Mesodermal cell (in vitro differentiated cells): ENCODE results near the gene KRTAP9-3.
"Not testable (repeated sequence)": the region's sequence is repeated elsewhere in the genome, so short reads cannot be mapped to it uniquely, and the experiment has no call there.

Experiments
- H3K27ac ChIP-seq: 2 replicates; pipeline ENCODE4 v1.7.0; 2013; ENCODE audit warnings: mild to moderate bottlenecking, low read depth, low read length, moderate library complexity; ENCODE audit not compliant: severe bottlenecking
- H3K36me3 ChIP-seq: 2 replicates; pipeline ENCODE4 v1.7.1; 2013; ENCODE audit warnings: mild to moderate bottlenecking, low read length, moderate library complexity; ENCODE audit not compliant: control insufficient read depth, insufficient read depth
- H3K4me1 ChIP-seq: one replicate; pipeline ENCODE4 v1.7.1; 2013; ENCODE audit warnings: mild to moderate bottlenecking, low read length; ENCODE audit not compliant: insufficient read depth, control insufficient read depth, poor library complexity, severe bottlenecking
- H3K4me3 ChIP-seq: 2 replicates; pipeline ENCODE4 v1.7.0; 2013; ENCODE audit warnings: low read length, control low read depth, mild to moderate bottlenecking; ENCODE audit not compliant: insufficient read depth, poor library complexity, severe bottlenecking; ENCODE audit errors: extremely low read depth
- H3K9me3 ChIP-seq: 2 replicates; pipeline ENCODE4 v1.7.1; 2013; ENCODE audit warnings: mild to moderate bottlenecking, low read length, moderate library complexity; ENCODE audit not compliant: control insufficient read depth
- WGBS, 2 experiments: methylation state at CpG; one replicate each; pipeline ENCODE4 v1.1.5; 2013; ENCODE audit warnings: missing lambda C conversion rate in 2 of 2; ENCODE audit not compliant: insufficient coverage in 2 of 2; 5-methylcytosine and 5-hydroxymethylcytosine counted together

KRTAP9-3 gene

DNA sequence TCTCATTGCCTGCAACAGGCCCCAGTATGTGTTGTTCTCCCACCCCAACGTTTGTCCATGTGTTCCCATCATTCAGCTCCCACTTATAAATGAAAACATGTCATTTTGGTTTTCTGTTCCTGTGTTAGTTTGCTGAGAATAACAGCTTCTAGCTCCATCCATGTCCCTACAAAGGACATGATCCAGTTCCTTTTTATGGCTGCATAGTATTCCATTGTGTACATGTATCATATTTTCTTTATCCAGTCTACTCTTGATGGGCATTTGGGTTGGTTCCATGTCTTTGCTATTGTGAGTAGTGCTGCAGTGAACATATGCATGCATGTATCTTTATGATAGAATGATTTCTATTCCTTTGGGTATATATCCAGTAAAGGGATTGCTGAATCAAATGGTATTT is 16.6 kb upstream of the KRTAP9-3 start:
- no CpG with 5 or more reads among the region's 1 CpG for WGBS, 2 experiments
- Histone ChIP-seq H3K4me1 (no peaks in the 10 kb centered on the region), H3K4me3 (no peak overlapping the region), H3K27ac (no peak overlapping the region), H3K9me3 (no peaks in the 10 kb centered on the region), H3K36me3 (no peaks in the 10 kb centered on the region)

DNA sequence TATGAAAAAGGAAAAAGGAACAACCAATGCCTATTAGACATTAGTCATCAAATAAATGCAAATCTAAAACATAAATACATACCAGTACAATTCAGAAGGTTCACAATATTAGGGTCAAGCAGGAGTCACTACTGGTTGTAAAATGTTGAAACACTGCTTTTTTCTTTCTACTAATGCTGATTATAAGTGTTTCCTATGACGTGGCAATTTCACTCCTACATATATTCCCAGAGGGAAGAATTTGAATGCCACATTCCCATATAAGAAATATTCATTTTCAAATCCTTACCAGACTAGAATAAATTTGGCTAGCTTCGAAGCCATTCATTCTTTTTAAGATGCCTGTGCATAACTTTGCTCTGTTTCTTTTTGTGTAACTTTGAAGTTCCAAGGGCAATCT is 8.4 kb upstream of the KRTAP9-3 start:
- H3K27ac ChIP-seq: no peak overlapping the region
- 67% methylated on average over 1 of the region's 2 CpGs; no CpG with 5 or more reads in 1 of the 2 experiments for WGBS, 2 experiments
- H3K36me3 ChIP-seq: no peaks in the 10 kb centered on the region
- H3K4me3 ChIP-seq: no peak overlapping the region
- no peaks in the 10 kb centered on the region for H3K4me1 ChIP-seq
- no peaks in the 10 kb centered on the region for H3K9me3 ChIP-seq

DNA sequence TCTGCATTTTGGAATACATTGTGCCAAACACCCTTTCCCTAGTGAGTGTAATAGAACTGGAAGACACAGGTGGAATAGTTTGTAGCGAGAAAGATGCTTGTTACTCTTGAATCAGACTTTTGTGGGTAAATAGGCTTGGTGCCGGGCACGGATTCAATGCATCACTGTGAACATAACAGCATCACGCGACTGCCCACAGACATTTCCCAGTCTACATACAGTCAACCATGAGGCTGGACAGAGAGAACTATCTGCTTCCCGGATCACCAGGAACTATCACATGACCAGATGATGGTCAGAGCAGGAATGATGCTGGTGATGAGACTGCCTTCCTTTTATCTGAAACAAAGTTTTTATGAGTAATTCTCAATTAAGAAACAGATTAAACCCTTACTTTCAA is 6.2 kb upstream of the KRTAP9-3 start:
- no peak overlapping the region for H3K27ac ChIP-seq
- no peaks in the 10 kb centered on the region for H3K4me1 ChIP-seq
- H3K4me3 ChIP-seq: no peak overlapping the region
- no peaks in the 10 kb centered on the region for H3K9me3 ChIP-seq
- 79 to 80% methylated on average over 2 to 3 of the region's 6 CpGs for WGBS, 2 experiments
- H3K36me3 ChIP-seq: no peaks in the 10 kb centered on the region

DNA sequence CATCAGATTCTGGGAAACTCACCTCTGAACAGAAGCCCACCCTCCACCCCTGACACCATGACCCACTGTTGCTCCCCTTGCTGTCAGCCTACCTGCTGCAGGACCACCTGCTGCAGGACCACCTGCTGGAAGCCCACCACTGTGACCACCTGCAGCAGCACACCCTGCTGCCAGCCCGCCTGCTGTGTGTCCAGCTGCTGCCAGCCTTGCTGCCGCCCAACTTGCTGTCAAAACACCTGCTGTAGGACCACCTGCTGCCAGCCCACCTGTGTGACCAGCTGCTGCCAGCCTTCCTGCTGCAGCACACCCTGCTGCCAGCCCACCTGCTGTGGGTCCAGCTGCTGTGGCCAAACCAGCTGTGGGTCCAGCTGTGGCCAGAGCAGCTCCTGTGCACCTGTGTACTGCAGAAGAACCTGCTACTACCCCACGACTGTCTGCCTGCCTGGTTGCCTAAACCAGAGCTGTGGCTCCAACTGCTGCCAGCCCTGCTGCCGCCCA is 5.6 kb upstream of the KRTAP9-3 start, which contains the start of gene KRTAP9-2:
Gene KRTAP9-2, plus strand, starts transcription at position 51 of the 498 bp plus-strand sequence. Its CDS starts 7 bp downstream, at position 58.
- not testable (repeated sequence) for H3K4me1 ChIP-seq, H3K36me3 ChIP-seq, H3K27ac ChIP-seq, H3K4me3 ChIP-seq, H3K9me3 ChIP-seq
- 63 to 84% methylated on average over 2 of the region's 4 CpGs for WGBS, 2 experiments

DNA sequence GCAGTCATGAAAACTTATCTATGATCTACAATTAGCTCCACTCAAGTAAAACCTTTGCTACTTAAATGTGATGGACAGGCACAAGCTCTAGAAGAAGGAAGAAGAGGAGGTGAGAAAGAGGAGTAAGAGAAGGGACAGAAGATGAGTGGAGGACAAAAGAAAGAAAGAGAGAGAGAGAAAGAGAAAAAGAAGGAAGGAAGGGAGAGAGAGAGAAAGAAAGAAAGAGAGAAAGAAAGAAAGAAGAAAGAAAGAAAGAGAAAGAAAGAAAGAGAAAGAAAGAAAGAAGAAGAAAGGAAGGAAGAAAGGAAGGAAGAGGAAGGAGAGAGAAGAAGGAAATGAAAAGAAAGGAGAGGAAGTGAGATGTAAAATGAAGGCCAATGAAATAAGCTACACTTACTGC is 2.2 kb upstream of the KRTAP9-3 start:
- H3K27ac ChIP-seq: no peak overlapping the region
- no peaks in the 10 kb centered on the region for H3K4me1 ChIP-seq
- H3K36me3 ChIP-seq: no peaks in the 10 kb centered on the region
- no peak overlapping the region for H3K4me3 ChIP-seq
- no peaks in the 10 kb centered on the region for H3K9me3 ChIP-seq

DNA sequence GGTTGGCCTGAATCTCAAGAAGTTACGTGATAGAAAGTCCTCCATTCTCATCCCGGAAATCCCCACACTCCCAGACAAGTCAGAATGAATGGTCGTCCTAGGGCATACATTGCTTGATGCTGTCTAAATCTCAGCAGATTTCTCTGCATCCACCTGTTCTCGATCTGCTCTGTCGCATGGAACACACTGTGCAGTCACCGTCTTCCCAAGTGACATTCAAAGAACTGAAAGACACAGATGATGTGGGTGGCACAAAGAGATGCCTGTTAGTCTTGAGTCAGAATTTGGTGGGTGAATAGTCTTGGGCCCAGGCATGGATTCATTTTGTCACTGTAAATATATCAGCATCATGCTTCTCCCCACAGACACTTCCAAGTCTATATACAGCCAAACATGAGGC is 518 bp upstream of the KRTAP9-3 start:
- H3K4me3 ChIP-seq: no peak overlapping the region
- no peak overlapping the region for H3K27ac ChIP-seq
- no peaks in the 10 kb centered on the region for H3K36me3 ChIP-seq
- H3K9me3 ChIP-seq: no peaks in the 10 kb centered on the region
- no peaks in the 10 kb centered on the region for H3K4me1 ChIP-seq
- WGBS, 2 experiments: 87% methylated on average over 6 of the region's 6 CpGs

DNA sequence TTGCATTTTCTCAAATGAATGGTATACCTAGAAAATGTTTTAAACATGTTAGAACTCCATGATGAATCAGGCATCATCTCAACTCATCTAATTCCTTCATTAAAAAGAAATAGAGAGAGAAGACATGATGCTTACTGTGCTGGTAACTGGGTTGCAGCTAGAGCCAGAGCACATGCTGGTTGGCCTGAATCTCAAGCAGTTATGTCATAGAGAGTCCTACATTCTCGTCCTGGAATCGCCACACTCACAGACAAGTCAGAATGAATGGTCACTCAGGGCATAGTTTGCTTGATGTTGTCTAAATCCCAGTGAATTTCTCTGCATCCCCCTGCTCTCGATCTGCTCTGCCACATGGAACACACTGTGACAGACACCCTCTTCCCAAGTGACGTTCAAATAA is 4.9 kb downstream of the KRTAP9-3 start:
- H3K9me3 ChIP-seq, H3K4me3 ChIP-seq, H3K27ac ChIP-seq, H3K36me3 ChIP-seq, H3K4me1 ChIP-seq: not testable (repeated sequence)
- WGBS, 2 experiments: 65 to 69% methylated on average over 2 to 3 of the region's 4 CpGs

DNA sequence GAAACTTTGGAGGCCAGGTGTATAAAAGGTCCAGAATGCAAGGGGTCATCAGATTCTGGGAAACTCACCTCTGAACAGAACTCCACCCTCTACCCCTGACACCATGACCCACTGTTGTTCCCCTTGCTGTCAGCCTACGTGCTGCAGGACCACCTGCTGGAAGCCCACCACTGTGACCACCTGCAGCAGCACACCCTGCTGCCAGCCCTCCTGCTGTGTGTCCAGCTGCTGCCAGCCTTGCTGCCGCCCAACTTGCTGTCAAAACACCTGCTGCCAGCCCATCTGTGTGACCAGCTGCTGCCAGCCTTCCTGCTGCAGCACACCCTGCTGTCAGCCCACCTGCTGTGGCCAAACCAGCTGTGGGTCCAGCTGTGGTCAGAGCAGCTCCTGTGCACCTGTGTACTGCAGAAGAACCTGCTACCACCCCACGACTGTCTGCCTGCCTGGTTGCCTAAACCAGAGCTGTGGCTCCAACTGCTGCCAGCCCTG is 5.7 kb downstream of the KRTAP9-3 start, which contains the start of gene KRTAP9-8:
Gene KRTAP9-8, plus strand, starts transcription at position 51 of the 489 bp plus-strand sequence. Its CDS starts 53 bp downstream, at position 104.
- H3K4me1 ChIP-seq, H3K4me3 ChIP-seq, H3K36me3 ChIP-seq, H3K27ac ChIP-seq, H3K9me3 ChIP-seq: not testable (repeated sequence)
- 29% methylated on average over 1 of the region's 3 CpGs; no CpG with 5 or more reads in 1 of the 2 experiments for WGBS, 2 experiments

DNA sequence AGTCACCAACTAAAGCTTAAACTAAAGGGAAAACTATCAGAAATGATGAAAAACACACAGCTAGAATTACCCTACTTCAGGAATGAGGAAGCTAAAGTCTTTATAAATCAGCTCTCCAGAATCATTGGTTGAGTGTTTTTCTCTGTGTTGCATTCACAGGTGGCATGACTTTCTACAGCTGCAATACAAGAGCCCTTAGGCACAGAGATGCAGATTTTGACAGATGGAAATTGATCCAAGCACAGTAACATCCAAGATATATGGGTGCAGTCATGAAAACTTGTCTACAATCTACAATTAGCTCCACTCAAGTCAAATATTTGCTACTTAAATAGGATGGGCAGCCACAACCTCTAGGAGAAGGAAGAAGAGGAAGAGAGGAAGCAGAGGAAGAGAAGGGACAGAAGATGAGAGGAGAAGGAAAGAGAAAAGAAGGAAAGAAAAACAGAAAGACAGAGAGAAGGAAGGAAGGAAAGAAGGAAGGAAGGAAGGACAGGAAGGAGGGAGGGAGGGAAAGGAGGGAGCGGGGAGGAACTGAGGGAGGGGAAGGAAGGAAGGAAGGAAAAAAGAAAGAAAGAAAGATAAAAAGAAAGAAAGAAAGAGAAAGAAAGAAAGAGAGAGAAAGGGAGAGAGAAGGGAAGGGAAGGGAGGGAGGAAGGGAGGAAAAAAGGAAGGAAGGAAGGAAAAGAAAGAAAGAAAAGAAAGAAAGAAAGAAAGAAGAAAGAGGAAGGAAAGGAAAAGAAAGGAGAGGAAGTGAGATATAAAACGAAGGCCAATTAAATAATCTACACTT is 14.9 kb downstream of the KRTAP9-3 start:
- WGBS, 2 experiments: 82 to 88% methylated on average over 1 of the region's 2 CpGs
- not testable (repeated sequence) for H3K4me1 ChIP-seq, H3K9me3 ChIP-seq, H3K27ac ChIP-seq, H3K36me3 ChIP-seq, H3K4me3 ChIP-seq

DNA sequence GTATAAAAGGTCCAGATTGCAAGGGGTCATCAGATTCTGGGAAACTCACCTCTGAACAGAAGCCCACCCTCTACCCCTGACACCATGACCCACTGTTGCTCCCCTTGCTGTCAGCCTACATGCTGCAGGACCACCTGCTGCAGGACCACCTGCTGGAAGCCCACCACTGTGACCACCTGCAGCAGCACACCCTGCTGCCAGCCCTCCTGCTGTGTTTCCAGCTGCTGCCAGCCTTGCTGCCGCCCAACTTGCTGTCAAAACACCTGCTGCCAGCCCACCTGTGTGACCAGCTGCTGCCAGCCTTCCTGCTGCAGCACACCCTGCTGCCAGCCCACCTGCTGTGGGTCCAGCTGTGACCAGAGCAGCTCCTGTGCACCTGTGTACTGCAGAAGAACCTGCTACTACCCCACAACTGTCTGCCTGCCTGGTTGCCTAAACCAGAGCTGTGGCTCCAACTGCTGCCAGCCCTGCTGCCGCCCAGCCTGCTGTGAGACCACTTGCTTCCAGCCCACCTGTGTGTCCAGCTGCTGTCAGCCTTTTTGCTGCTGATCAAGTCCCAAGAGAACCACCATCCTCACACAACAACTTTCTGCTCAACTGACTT is 17.5 kb downstream of the KRTAP9-3 start, which contains the start of gene KRTAP9-4:
Gene KRTAP9-4, plus strand, starts transcription at position 51 of the 604 bp plus-strand sequence. Its CDS starts 34 bp downstream, at position 85.
- H3K36me3 ChIP-seq, H3K4me1 ChIP-seq, H3K4me3 ChIP-seq, H3K9me3 ChIP-seq, H3K27ac ChIP-seq: not testable (repeated sequence)
- 86% methylated on average over 1 of the region's 2 CpGs; no CpG with 5 or more reads in 1 of the 2 experiments for WGBS, 2 experiments

DNA sequence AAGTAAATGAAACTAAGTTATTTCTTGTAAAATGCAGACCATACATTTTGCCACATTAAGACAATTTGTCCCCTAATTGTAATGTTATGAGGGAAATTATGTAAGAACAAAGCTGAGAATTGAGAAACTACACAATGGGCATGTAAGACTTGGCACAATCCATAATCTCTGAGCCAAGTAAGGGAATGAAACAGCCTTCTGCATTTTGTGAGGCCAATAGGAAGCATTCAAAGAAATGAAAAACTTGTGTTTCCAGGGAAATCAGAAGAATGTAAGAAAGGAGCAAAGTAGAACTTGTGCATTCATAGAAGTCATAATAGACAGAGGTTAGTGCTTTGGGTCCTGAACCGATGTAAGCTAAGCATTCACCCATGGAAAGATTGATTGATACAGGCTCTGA is 19.0 kb downstream of the KRTAP9-3 start:
- Histone ChIP-seq H3K36me3 (no peaks in the 10 kb centered on the region), H3K27ac (no peak overlapping the region), H3K4me1 (no peaks in the 10 kb centered on the region), H3K4me3 (no peak overlapping the region), H3K9me3 (no peaks in the 10 kb centered on the region)
- 85 to 100% methylated on average over 1 of the region's 1 CpG for WGBS, 2 experiments
